Stimulated activated CD8-positive, alpha-beta memory T cell treated with anti-CD3 and anti-CD28 coated beads, Interleukin-7, amount 100 ng/mL, for 24 hours (primary cell): Measurements from ENCODE around the gene CLIC6.
"Not testable (repeated sequence)": the region's sequence is repeated elsewhere in the genome, so short reads cannot be mapped to it uniquely, and the experiment has no call there.

ENCODE experiments used
- DNase-seq: peaks from one replicate; pipeline ENCODE4 v3.0.0-alpha.2; 2020; ENCODE audit warnings: low read depth

Gene CLIC6

DNA sequence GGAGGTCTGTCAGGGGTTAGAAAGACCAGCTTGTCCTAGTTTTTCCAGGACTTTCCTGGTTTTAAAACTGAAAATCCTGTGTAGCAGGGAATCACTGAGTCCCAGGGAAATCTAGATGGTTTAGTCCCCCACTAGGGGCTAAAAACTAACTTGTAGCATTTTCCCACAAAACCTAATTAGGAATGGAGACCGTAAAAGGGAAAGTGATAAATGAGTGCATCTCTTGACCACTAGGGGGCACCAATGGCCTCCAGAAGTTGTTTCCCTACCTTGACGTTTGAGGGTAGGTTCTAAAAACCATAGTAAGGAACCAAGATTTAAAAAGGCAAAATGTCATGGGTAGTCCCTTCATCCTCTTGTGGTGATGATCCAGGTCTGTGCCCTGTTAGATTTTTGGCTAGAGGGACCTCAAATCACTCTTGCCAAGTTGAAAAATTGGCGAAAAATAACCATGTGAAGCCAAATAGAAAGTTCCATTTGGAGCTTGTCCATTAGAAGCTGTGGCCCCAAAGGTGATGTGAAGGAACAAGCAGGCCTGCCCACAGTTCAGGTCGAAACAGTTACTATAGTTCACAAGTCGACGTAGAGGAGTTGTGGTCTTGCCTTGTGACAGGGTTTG, 24.5 kb downstream of the CLIC6 start:
- no peak for DNase-seq

DNA sequence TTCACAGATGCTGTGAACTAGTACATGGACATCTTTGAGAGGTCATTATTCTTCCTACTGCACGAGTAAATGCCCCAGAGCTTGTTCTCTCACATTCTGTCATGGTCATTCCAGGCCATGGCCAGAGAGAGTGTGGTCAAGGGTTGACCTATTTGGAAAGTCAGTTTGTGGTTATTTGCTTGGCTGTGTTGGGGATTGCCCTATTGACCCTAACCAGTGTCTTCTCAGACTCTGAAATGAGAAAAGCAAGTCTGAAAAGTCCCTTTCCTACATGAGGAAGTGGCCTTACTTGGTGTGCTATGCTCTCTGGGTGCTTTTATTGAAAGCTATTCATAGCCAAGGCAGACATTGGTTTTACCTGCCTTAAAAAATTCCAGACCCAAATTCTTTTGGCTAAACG, 26.6 kb downstream of the CLIC6 start:
- DNase-seq: no peak

- no peak for DNase-seq
These were observed 27.3 kb downstream of the CLIC6 start for GRCh38 chr21:34696121-34696520.

GRCh38 chr21:34697826-34698225, 29.0 kb downstream of the CLIC6 start:
- DNase-seq: no peak

DNA sequence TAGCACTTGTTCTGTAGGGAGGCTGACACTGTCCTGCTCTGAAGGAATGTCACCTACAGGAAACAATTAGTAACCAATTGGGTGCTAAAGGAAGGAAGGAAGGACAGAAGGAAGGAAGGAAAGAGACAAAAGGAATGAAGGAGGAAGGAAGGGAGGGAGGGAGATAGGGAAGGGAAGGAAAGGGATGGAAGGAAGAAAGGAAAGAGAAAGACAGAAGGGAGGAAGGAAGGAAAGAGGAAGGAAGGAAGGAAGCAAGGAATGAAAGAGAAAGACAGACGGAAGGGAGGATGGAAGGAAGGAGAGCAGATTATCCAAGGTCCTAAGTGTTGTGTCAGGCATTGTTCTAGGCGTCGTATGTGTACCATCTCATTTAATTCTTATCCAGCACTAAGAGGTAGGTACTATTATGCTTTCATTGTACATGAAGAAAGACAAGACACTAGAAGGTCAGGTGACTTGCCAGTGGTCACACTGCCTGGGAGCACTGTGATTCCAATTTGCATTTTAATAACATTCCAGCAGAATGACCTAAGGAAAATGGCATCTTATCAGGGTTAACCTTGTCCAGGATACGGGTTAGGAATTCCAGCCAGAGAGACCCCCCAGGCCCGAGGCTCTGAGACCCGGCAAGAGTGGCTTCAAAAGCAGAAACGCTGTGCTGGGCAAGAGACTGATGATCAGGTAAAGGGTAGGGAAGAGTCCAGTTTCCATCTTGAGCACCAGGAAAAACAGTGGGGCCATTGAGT, 29.6 kb downstream of the CLIC6 start:
- DNase-seq: no peak

DNA sequence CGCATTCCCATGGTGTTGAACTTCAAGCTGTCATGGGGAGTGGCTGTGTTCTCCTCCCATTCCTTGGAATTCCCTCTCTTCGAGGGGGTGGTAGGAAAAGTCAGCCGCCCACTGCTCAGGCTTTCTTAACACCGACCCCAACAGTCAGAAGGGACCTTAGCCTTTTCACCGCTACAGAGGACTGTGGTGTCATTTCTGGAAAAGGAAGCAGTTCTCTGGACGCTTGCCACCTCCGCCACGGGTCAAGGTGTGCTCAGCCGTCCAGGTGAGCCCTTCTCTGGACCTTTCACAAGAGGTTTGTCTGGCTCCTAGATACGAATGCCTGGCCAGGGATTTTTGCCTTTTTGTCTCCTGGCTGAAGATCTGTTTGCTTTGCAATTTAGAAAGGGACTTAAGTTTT, 31.8 kb downstream of the CLIC6 start:
- no peak for DNase-seq

DNA sequence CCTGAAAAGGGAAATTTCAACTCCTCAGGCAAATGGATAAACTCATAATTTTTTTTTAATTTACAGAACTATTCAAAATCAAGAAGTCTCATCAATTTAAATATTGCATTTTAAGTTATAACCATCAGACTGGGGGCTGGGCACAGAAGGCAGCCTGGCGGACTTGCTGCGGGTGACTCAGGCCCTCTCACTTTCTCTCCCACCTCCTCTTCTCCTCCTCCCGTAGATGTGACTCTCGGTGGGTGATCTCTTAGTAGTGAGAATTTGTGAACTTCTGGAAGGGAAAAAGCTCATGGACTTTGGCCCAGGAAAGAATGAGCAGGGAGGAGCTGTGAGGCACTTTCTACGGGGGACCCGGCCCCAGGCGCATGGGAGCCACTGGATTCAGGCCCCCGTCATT, 32.9 kb downstream of the CLIC6 start:
- no peak for DNase-seq

- no peak for DNase-seq
These were observed 33.8 kb downstream of the CLIC6 start for GRCh38 chr21:34702341-34703170.

- DNase-seq: no peak
These were observed 34.8 kb downstream of the CLIC6 start for GRCh38 chr21:34703571-34703970.

DNA sequence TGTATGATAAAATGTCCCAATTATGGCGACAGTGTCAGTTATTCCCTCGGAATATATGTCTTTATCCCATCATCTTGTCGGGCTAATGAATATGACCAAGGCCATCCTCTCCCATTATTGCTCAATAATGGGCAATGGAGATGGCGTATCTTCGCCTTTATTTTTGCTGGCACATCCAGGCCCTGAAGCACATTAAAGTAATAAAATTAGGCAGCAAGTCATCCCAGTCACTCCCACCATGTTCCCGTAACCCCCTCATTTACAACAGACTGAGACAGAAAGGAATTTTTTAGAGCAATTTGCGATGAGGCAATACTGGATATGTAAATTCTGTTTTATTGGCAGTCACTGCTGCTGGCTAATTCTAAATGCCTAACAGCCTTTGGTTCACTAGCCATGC, 35.3 kb downstream of the CLIC6 start:
- no peak for DNase-seq

DNA sequence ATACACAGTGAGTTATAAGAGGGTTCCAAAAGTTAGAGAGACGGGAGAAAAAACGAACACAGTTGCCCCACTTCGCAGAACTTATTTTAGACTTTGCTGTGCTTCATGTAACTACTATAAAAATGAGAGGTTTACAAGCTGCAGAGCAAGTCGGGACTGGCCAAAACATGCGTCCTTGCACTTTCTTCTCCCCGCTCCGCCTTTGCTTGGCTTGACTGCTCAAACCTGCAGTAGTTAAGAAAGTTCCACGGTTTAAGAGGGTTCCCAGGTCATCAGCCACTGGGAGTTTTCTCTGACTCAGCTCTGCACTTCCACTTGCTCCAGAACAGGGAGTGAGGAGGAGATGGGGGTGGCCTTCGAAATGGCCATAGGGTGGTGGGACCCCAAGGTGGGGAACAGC, 36.2 kb downstream of the CLIC6 start:
- no peak for DNase-seq

DNA sequence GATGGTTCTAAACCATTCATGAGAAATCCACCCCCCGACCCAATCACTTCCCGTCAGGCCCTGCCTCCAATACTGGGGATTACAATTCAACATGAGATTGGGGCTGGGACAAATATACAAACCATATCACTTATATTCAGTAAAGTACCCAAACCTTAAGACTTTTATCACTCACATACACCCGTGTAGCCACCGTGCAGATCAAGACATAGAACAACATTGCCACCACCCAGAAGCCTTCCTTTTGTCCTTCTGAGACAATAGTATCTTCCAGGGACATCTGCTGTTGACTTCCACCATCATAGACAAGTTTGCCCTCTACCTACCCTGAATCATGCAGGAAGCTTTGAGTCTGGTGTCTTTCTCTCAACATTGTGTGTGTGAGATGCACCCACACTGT, 37.5 kb downstream of the CLIC6 start:
- no peak for DNase-seq

DNA sequence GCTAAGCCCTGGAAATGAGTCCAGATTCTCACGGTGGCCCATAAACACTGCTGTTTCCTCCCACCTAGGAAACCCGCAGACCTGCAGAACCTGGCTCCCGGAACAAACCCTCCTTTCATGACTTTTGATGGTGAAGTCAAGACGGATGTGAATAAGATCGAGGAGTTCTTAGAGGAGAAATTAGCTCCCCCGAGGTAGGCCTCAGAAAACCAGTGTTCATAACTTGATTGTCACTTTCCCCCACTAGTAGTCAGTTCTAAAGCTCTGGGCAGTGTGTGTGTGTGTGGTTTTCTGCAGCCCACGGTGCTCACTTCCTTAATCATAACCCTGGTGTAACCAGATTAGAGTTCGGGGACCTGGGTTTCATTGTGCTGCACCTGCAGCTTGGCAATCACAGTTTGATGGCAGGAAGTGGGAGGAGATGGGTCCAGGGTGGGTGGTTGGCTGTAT, 39.1 kb downstream of the CLIC6 start:
- peak; percentile 4 for DNase-seq

- DNase-seq: no peak
These were observed 44.8 kb downstream of the CLIC6 start for GRCh38 chr21:34713621-34714020.

- no peak for DNase-seq
These were observed 46.7 kb downstream of the CLIC6 start for GRCh38 chr21:34715518-34715917.

GRCh38 chr21:34715985-34716596, 47.3 kb downstream of the CLIC6 start:
- DNase-seq: no peak

- DNase-seq: not testable (repeated sequence)
These were observed 49.7 kb downstream of the CLIC6 start for GRCh38 chr21:34718529-34718928.

DNA sequence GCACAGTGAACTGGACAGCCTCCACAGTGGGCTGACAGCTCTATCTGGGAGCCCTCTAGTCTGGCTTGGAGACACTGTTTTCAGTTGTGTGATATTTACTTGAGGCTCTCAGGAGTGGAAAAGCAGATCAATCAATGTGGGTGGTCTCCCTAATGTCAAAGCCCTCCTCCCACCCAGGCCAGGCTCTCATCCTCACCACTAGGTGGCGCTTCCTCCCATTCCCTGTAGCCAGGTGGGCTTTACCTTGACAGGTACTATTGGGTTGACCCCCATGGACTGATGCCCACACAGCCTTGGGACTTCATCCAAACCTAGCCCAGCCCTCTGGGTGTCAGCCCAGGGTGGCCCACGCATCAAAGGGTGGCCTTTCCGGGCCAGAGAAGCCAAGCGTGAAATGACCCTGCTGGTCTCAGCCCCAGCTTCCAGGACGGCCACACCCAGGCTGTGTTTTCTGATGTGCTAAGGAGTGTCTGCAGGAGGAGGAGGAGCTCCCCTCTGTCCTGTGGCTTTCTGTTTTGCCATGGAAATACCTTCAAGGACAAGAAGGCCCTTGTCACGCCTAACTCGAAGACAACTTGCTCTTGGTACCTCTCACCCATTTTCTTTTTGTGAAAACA, 54.0 kb downstream of the CLIC6 start:
- DNase-seq: no peak

- no peak for DNase-seq
These were observed 55.5 kb downstream of the CLIC6 start for GRCh38 chr21:34724131-34724856.

DNA sequence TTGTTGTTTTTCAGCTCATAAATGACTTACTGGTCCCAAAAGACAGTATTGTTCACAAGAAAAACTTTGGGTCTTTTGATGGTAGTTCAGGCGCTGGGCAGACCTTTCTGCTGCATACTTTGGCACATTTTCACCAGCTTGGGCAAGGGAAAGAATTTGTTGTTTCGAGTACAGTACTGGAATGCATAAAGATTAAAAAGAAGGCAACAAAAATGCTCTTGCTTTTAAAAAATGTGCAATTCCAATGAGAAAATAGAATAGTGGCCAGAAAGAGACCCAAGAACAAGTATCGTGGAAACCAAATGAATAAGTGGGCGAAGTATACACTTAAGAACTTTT, 56.0 kb downstream of the CLIC6 start:
- no peak for DNase-seq

GRCh38 chr21:34726627-34727337, 58.0 kb downstream of the CLIC6 start:
- no peak for DNase-seq
